ENCODE results near the gene SLX4IP.

SLX4IP gene

DNA sequence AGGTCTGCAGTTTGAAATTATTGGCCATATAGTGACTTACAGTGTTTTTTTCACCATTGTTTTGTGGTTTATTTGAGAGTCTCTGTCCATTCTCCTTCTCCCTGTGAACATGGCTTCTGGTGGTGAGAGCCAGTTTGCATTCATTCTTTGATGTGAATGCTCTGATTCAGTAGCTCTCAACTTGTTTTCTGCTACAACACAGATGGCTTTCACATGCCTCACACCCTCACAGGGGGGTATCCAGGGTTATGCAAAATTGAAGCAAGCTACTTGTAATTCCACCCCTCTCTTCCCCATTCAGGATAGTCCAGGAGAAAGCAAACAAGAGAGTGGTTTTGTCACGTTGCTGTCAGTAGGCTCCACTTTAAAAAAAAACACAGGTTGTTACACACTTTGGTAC lies 55.6 kb downstream of the SLX4IP start:
- no peak for ATAC-seq
- Mint-ChIP-seq H3K4me3 (no peak overlapping the region), H3K9me3 (no peaks in the 10 kb centered on the region), H3K27ac (peak overlapping the region; percentile 13), H3K36me3 (no peaks in the 10 kb centered on the region), H3K4me1 (peaks cover 36% of the 10 kb centered on the region)
- DNase-seq (ENCODE audit: low spot score in 2 of 2): no peak

GRCh38 chr20:10492065-10492464 lies 57.0 kb downstream of the SLX4IP start:
- Mint-ChIP-seq H3K4me3 (no peak overlapping the region), H3K4me1 (peaks cover 44% of the 10 kb centered on the region), H3K36me3 (no peaks in the 10 kb centered on the region), H3K27ac (no peak overlapping the region), H3K9me3 (no peaks in the 10 kb centered on the region)
- DNase-seq (ENCODE audit: low spot score in 2 of 2): no peak
- ATAC-seq: no peak

- no peaks in the 10 kb centered on the region for H3K9me3 Mint-ChIP-seq
- peaks cover 43% of the 10 kb centered on the region for H3K4me1 Mint-ChIP-seq
- no peak overlapping the region for H3K27ac Mint-ChIP-seq
- H3K36me3 Mint-ChIP-seq: no peaks in the 10 kb centered on the region
- DNase-seq (ENCODE audit: low spot score in 2 of 2) (no peak), ATAC-seq (no peak)
- no peak overlapping the region for H3K4me3 Mint-ChIP-seq
Observed at GRCh38 chr20:10492844-10493243, 57.7 kb downstream of the SLX4IP start.

DNA sequence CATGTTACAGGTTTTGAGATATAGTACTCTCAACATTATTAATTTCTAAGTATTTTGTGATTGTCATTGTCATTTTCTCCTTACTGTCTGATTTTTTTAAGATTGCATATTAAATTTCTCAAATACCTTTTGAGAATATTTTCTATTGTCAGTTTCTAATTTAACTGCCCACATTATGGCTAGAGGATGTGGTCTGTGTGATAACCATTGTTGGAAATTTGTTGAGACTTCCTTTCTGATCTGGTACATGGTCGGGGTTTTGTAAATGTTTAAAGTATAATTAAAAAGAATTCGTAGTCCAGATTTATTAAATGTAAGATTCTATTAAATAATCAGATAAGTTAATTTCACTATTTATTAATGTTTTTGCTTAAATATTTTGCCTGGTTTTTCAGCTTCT lies 60.1 kb downstream of the SLX4IP start:
- Mint-ChIP-seq H3K4me3 (no peak overlapping the region), H3K9me3 (no peaks in the 10 kb centered on the region), H3K27ac (no peak overlapping the region), H3K4me1 (peaks cover 46% of the 10 kb centered on the region), H3K36me3 (no peaks in the 10 kb centered on the region)
- ATAC-seq (no peak), DNase-seq (ENCODE audit: low spot score in 2 of 2) (no peak)

DNA sequence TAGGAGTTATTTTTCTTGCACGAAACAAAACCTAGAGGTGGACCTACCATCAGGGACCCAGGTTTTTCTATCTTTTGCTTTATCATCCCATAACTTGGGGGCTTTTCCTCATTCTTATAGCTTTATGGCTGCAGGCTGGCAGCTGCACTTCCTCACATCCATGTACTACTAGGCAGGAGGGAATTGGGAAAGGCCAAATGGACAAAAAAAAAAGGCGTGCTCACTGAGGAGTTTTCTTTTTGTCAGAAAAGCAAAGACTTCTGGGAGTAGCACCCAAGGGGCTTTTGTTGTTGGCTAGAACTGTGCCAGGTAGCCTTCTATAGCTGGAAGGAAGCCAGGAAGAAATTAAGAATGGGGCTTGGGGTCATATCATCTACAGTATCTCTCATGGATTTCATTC lies 61.4 kb downstream of the SLX4IP start:
- Mint-ChIP-seq H3K27ac (no peak overlapping the region), H3K4me1 (peaks cover 41% of the 10 kb centered on the region), H3K36me3 (no peaks in the 10 kb centered on the region), H3K4me3 (no peak overlapping the region), H3K9me3 (no peaks in the 10 kb centered on the region)
- no peak for DNase-seq (ENCODE audit: low spot score in 2 of 2)
- no peak for ATAC-seq

- no peaks in the 10 kb centered on the region for H3K9me3 Mint-ChIP-seq
- ATAC-seq (no peak), DNase-seq (ENCODE audit: low spot score in 2 of 2) (no peak)
- no peak overlapping the region for H3K4me3 Mint-ChIP-seq
- peaks cover 37% of the 10 kb centered on the region for H3K4me1 Mint-ChIP-seq
- no peak overlapping the region for H3K27ac Mint-ChIP-seq
- H3K36me3 Mint-ChIP-seq: no peaks in the 10 kb centered on the region
Observed at GRCh38 chr20:10497283-10497682, 62.2 kb downstream of the SLX4IP start.

GRCh38 chr20:10497791-10498190 lies 62.7 kb downstream of the SLX4IP start:
- ATAC-seq (no peak), DNase-seq (ENCODE audit: low spot score in 2 of 2) (no peak)
- Mint-ChIP-seq H3K4me3 (no peak overlapping the region), H3K4me1 (peaks cover 42% of the 10 kb centered on the region), H3K27ac (no peak overlapping the region), H3K36me3 (no peaks in the 10 kb centered on the region), H3K9me3 (no peaks in the 10 kb centered on the region)

DNA sequence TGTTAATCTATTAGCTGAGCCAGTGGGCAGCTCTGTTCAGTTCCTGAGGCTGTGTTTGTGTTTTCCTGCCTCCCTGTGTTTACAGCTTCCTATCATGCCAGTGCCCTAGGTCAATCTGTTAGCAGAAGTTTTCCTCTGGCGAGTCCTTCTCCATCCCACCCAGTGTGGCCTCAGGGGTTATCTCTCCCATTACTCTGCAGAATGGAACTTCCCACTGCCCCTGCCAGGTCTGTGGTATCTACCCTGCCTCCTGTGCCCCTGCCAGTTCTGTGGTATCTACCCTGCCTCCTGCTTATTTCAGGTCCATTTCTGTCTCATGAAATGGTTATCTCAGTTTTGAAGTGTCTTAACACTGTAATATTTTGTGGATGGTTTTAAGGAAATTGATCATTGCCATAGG lies 63.1 kb downstream of the SLX4IP start:
- Mint-ChIP-seq H3K4me3 (no peak overlapping the region), H3K27ac (no peak overlapping the region), H3K9me3 (no peaks in the 10 kb centered on the region), H3K36me3 (no peaks in the 10 kb centered on the region), H3K4me1 (peaks cover 46% of the 10 kb centered on the region)
- ATAC-seq (no peak), DNase-seq (ENCODE audit: low spot score in 2 of 2) (no peak)

DNA sequence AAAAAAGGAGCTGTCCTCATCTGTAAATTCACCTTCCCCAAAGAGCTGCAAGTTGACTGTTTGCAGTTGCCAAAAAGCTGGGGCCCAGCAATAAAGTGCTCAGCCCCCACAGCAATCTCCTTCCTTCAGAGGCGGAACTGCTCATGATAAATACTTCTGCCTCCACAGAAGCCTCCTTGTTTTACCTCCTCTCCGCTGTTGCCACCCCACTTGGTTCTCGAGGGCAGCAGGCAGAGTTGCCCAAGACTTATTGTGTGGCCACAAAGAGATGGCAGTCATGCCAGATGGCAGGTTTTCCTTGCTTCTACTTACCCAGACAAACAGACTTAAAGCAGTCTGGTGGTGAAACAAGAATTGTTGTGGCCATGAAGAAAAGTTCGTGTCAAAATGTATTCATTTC lies 66.3 kb downstream of the SLX4IP start:
- Mint-ChIP-seq H3K9me3 (no peaks in the 10 kb centered on the region), H3K4me1 (peaks cover 25% of the 10 kb centered on the region), H3K36me3 (no peaks in the 10 kb centered on the region), H3K27ac (peak overlapping the region; percentile 4), H3K4me3 (peak overlapping the region; percentile 36)
- no peak for DNase-seq (ENCODE audit: low spot score in 2 of 2)
- no peak for ATAC-seq

GRCh38 chr20:10502098-10502526 lies 67.0 kb downstream of the SLX4IP start:
- DNase-seq (ENCODE audit: low spot score in 2 of 2) (peak in 1 of 2 donors; percentile 54), ATAC-seq (peak; percentile 72)
- no peaks in the 10 kb centered on the region for H3K36me3 Mint-ChIP-seq
- H3K4me3 Mint-ChIP-seq: peak overlapping the region; percentile 36
- no peaks in the 10 kb centered on the region for H3K9me3 Mint-ChIP-seq
- H3K27ac Mint-ChIP-seq: peak overlapping the region; percentile 4
- peaks cover 25% of the 10 kb centered on the region for H3K4me1 Mint-ChIP-seq

GRCh38 chr20:10504608-10504993 lies 69.5 kb downstream of the SLX4IP start:
- peaks cover 16% of the 10 kb centered on the region for H3K4me1 Mint-ChIP-seq
- ATAC-seq (no peak), DNase-seq (ENCODE audit: low spot score in 2 of 2) (no peak)
- H3K27ac Mint-ChIP-seq: no peak overlapping the region
- no peaks in the 10 kb centered on the region for H3K36me3 Mint-ChIP-seq
- H3K4me3 Mint-ChIP-seq: no peak overlapping the region
- H3K9me3 Mint-ChIP-seq: no peaks in the 10 kb centered on the region

DNA sequence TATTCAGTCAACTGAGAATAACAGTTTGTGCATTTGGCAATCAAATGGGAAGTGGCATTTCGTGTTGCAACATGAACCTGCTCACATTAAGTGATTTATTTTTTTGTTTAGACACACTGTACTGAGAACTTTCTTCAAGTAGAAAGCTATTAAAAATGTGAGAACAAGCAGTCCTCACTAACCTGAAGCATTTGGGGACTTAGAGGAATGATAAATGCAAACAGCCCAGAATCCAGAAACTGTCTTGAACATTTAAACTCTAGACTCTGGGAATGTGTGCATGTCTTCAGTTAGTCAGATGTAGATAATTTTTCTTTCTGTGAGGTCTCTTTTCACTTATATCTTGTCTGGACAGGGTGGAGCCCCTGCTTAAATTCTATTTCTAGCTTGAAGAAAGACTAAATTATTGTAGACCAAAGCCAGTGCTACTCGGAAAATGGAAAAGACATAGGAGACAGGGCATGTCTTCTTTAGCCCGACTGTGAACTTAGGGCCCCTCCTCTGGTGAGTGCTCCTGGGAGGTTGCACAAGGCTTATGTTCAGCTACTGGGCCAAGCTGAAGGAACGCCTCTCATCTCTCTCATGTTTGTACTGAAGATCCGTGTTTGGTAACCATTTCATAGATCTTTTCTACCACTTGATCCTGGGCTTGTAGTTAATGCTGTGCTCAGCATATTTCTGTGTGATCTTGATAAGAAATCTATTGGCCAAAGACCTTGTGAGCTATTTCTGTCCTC lies 70.1 kb downstream of the SLX4IP start:
- H3K27ac Mint-ChIP-seq: no peak overlapping the region
- H3K4me3 Mint-ChIP-seq: no peak overlapping the region
- H3K9me3 Mint-ChIP-seq: no peaks in the 10 kb centered on the region
- no peak for ATAC-seq
- peaks cover 11% of the 10 kb centered on the region for H3K4me1 Mint-ChIP-seq
- DNase-seq (ENCODE audit: low spot score in 2 of 2): no peak
- H3K36me3 Mint-ChIP-seq: no peaks in the 10 kb centered on the region

DNA sequence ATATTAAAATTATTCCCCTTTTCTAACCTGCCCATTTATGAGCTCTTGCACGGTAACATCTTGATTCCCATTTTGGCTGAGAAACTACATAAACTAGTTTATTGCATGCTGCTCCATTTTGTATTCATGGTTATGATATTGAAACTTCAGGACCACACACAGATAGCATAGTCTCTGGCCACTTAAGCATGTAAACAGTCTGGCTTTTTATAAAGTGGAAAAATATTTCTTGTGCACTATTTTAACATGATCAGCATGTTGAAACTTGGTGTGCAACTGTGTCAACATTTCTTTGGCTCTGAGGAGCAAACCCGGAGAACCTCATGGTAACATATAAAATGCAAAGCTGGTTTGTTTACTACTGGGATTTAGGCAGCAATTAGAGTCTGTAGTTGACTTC lies 70.7 kb downstream of the SLX4IP start:
- ATAC-seq: no peak
- Mint-ChIP-seq H3K4me3 (no peak overlapping the region), H3K9me3 (no peaks in the 10 kb centered on the region), H3K36me3 (no peaks in the 10 kb centered on the region), H3K4me1 (peaks cover 11% of the 10 kb centered on the region), H3K27ac (no peak overlapping the region)
- DNase-seq (ENCODE audit: low spot score in 2 of 2): no peak

- DNase-seq (ENCODE audit: low spot score in 2 of 2) (no peak), ATAC-seq (no peak)
- H3K9me3 Mint-ChIP-seq: no peaks in the 10 kb centered on the region
- H3K4me3 Mint-ChIP-seq: no peak overlapping the region
- H3K4me1 Mint-ChIP-seq: peaks cover 21% of the 10 kb centered on the region
- peaks cover 6% of the 10 kb centered on the region for H3K36me3 Mint-ChIP-seq
- H3K27ac Mint-ChIP-seq: no peak overlapping the region
Observed at GRCh38 chr20:10507052-10507451, 71.9 kb downstream of the SLX4IP start.

GRCh38 chr20:10508060-10508459 lies 73.0 kb downstream of the SLX4IP start:
- DNase-seq (ENCODE audit: low spot score in 2 of 2) (no peak), ATAC-seq (no peak)
- Mint-ChIP-seq H3K36me3 (peaks cover 6% of the 10 kb centered on the region), H3K4me3 (no peak overlapping the region), H3K4me1 (peaks cover 11% of the 10 kb centered on the region), H3K9me3 (no peaks in the 10 kb centered on the region), H3K27ac (no peak overlapping the region)

GRCh38 chr20:10508468-10509251 lies 73.6 kb downstream of the SLX4IP start:
- H3K36me3 Mint-ChIP-seq: peaks cover 6% of the 10 kb centered on the region
- H3K27ac Mint-ChIP-seq: no peak overlapping the region
- no peak overlapping the region for H3K4me3 Mint-ChIP-seq
- ATAC-seq (no peak), DNase-seq (ENCODE audit: low spot score in 2 of 2) (no peak)
- no peaks in the 10 kb centered on the region for H3K9me3 Mint-ChIP-seq
- H3K4me1 Mint-ChIP-seq: peaks cover 14% of the 10 kb centered on the region

All from stimulated activated effector memory CD8-positive, alpha-beta T cell treated with anti-CD3 and anti-CD28 coated beads, Interleukin-12 subunit alpha, Interleukin-12 subunit beta, amount 100 ng/mL, for 72 hours (primary cell).